ENCODE results near the gene BRD7. TPM values are rescaled to one million over a fixed set of nuclear protein-coding genes. Genes with fewer than 3 reads are reported as not detected.
"Not testable (repeated sequence)": the region's sequence is repeated elsewhere in the genome, so short reads cannot be mapped to it uniquely, and the experiment has no call there.

BRD7 gene
- polyA plus RNA-seq, 4 donors, result 109 to 149 (median 135) TPM

GRCh38 chr16:50360033-50360778 lies 8.6 kb downstream of the BRD7 start:
- no peak for DNase-seq (ENCODE audit: low read depth in 4 of 4, low spot score in 3 of 4)

- no peak for DNase-seq (ENCODE audit: low read depth in 4 of 4, low spot score in 3 of 4)
Measured at GRCh38 chr16:50359626-50360025, 9.2 kb downstream of the BRD7 start.

- no peak for DNase-seq (ENCODE audit: low read depth in 4 of 4, low spot score in 3 of 4)
Measured at GRCh38 chr16:50354629-50355456, 13.9 kb downstream of the BRD7 start.

- DNase-seq (ENCODE audit: low read depth in 4 of 4, low spot score in 3 of 4), result no peak
Measured at GRCh38 chr16:50354082-50354481, 14.7 kb downstream of the BRD7 start.

- DNase-seq (ENCODE audit: low read depth in 4 of 4, low spot score in 3 of 4), result no peak
Measured at GRCh38 chr16:50351952-50352351, 16.8 kb downstream of the BRD7 start.

- no peak for DNase-seq (ENCODE audit: low read depth in 4 of 4, low spot score in 3 of 4)
Measured at GRCh38 chr16:50351116-50351515, 17.7 kb downstream of the BRD7 start.

GRCh38 chr16:50345210-50345609 lies 23.6 kb downstream of the BRD7 start:
- DNase-seq (ENCODE audit: low read depth in 4 of 4, low spot score in 3 of 4), result not testable (repeated sequence)

GRCh38 chr16:50343566-50343965 lies 25.2 kb downstream of the BRD7 start:
- not testable (repeated sequence) for DNase-seq (ENCODE audit: low read depth in 4 of 4, low spot score in 3 of 4)

GRCh38 chr16:50340578-50340977 lies 28.2 kb downstream of the BRD7 start:
- no peak for DNase-seq (ENCODE audit: low read depth in 4 of 4, low spot score in 3 of 4)

GRCh38 chr16:50338371-50339231 lies 30.2 kb downstream of the BRD7 start:
- no peak for DNase-seq (ENCODE audit: low read depth in 4 of 4, low spot score in 3 of 4)

- no peak for DNase-seq (ENCODE audit: low read depth in 4 of 4, low spot score in 3 of 4)
Measured at GRCh38 chr16:50336884-50337283, 31.9 kb downstream of the BRD7 start.

GRCh38 chr16:50335196-50335958 lies 33.4 kb downstream of the BRD7 start:
- DNase-seq (ENCODE audit: low read depth in 4 of 4, low spot score in 3 of 4), result no peak

GRCh38 chr16:50334106-50334975 lies 34.4 kb downstream of the BRD7 start:
- DNase-seq (ENCODE audit: low read depth in 4 of 4, low spot score in 3 of 4), result no peak

- no peak for DNase-seq (ENCODE audit: low read depth in 4 of 4, low spot score in 3 of 4)
Measured at GRCh38 chr16:50332599-50332998, 36.2 kb downstream of the BRD7 start.

GRCh38 chr16:50331570-50331969 lies 37.2 kb downstream of the BRD7 start:
- DNase-seq (ENCODE audit: low read depth in 4 of 4, low spot score in 3 of 4), result no peak

- DNase-seq (ENCODE audit: low read depth in 4 of 4, low spot score in 3 of 4), result no peak
Measured at GRCh38 chr16:50329446-50330189, 39.2 kb downstream of the BRD7 start.

- no peak for DNase-seq (ENCODE audit: low read depth in 4 of 4, low spot score in 3 of 4)
Measured at GRCh38 chr16:50326835-50327465, 41.8 kb downstream of the BRD7 start.

- no peak for DNase-seq (ENCODE audit: low read depth in 4 of 4, low spot score in 3 of 4)
Measured at GRCh38 chr16:50326264-50326663, 42.5 kb downstream of the BRD7 start.

Data from right renal pelvis (tissue), 4 donors.